CD4-positive, alpha-beta memory T cell (primary cell): ENCODE measurements around the gene BCL7B. TPM values are rescaled to one million over a fixed set of nuclear protein-coding genes. Genes with fewer than 3 reads are reported as not detected.
"Not testable (repeated sequence)": the region's sequence is repeated elsewhere in the genome, so short reads cannot be mapped to it uniquely, and the experiment has no call there.

Experiments
- CTCF ChIA-PET: fragments of 350-600 bp; sonication (Branson Sonifier 250); formaldehyde crosslinking; loops from one replicate; lab custom pipeline; 2021; ENCODE audit warnings: inconsistent platforms; ENCODE audit not compliant: partially characterized antibody; lab: Charles Lee
- POLR2A ChIA-PET: fragments of 350-600 bp; sonication (Branson Sonifier 250); formaldehyde crosslinking; loops from one replicate; lab custom pipeline; 2021; ENCODE audit not compliant: partially characterized antibody; lab: Charles Lee
- DNase-seq, 5 donors: peaks; one replicate each; pipeline versions ENCODE4 v3.0.0 to v3.0.0-alpha.2; 2020 to 2022; ENCODE audit warnings: mixed read lengths in 1 of 5
- H3K27ac ChIP-seq: one replicate; pipeline ENCODE4 v1.7.0; 2013; ENCODE audit warnings: low read depth, low read length
- H3K27me3 ChIP-seq: 2 replicates; pipeline ENCODE4 v1.7.0; 2013; ENCODE audit warnings: mild to moderate bottlenecking, low read length, moderate library complexity; ENCODE audit not compliant: insufficient read depth
- H3K36me3 ChIP-seq: 2 replicates; pipeline ENCODE4 v1.7.0; 2013; ENCODE audit warnings: mild to moderate bottlenecking, low read length, moderate library complexity; ENCODE audit not compliant: insufficient read depth
- H3K4me1 ChIP-seq: 2 replicates; pipeline ENCODE4 v1.7.0; 2013; ENCODE audit warnings: mild to moderate bottlenecking, low read length, moderate library complexity; ENCODE audit not compliant: insufficient read depth
- H3K4me3 ChIP-seq, 2 donors: one replicate each; pipeline ENCODE4 v1.7.0; 2013; ENCODE audit warnings: low read length in 2 of 2, mild to moderate bottlenecking in 1 of 2
- H3K9me3 ChIP-seq, 2 donors: one replicate each; pipeline ENCODE4 v1.7.0; 2013; ENCODE audit warnings: low read length in 2 of 2, control low read depth in 1 of 2; ENCODE audit not compliant: control insufficient read depth in 1 of 2
- H3K27ac Mint-ChIP-seq, 7 donors: one replicate each; pipeline ENCODE4 v1.8.0; 2020 to 2021; ENCODE audit warnings: mixed read lengths in 7 of 7, mild to moderate bottlenecking in 6 of 7, inconsistent platforms in 3 of 7, moderate library complexity in 3 of 7
- H3K27me3 Mint-ChIP-seq, 2 donors: one replicate each; pipeline ENCODE4 v1.8.0; 2020 to 2021; ENCODE audit warnings: mixed read lengths in 2 of 2
- H3K36me3 Mint-ChIP-seq, 2 donors: one replicate each; pipeline ENCODE4 v1.8.0; 2020 to 2021; ENCODE audit warnings: mixed read lengths in 2 of 2, inconsistent platforms in 1 of 2, mild to moderate bottlenecking in 1 of 2
- H3K4me1 Mint-ChIP-seq, 4 donors: one replicate each; pipeline ENCODE4 v1.8.0; 2020 to 2021; ENCODE audit warnings: mixed read lengths in 4 of 4, mild to moderate bottlenecking in 1 of 4
- H3K4me3 Mint-ChIP-seq, 8 donors: one replicate each; pipeline ENCODE4 v1.8.0; 2020 to 2021; ENCODE audit warnings: mixed read lengths in 8 of 8, mild to moderate bottlenecking in 7 of 8, moderate library complexity in 6 of 8, inconsistent platforms in 3 of 8
- H3K9me3 Mint-ChIP-seq, 8 donors: one replicate each; pipeline ENCODE4 v1.8.0; 2020 to 2021; ENCODE audit warnings: mixed read lengths in 8 of 8, mild to moderate bottlenecking in 5 of 8, inconsistent platforms in 3 of 8, moderate library complexity in 1 of 8
- intact Hi-C: fragments of 100-400 bp; cut with micrococcal nuclease; formaldehyde crosslinking; loops from one replicate; pipeline ENCODE4 v1.15.1; 2023
- polyA plus RNA-seq, 2 donors: library from polyadenylated mRNA; unstranded; fragments of 300-500 nt; fragmentation: Illumina TruSeq; gene quantifications; one replicate each; pipeline ENCODE4 v1.2.3, GENCODE V29; 2021
- total RNA-seq, 2 experiments: library from RNA; stranded (reverse); gene quantifications; one replicate each; pipeline ENCODE4 v1.2.3, GENCODE V29; 2021

BCL7B gene
- total and polyA plus RNA-seq, 4 experiments from 2014 or later, result 57.0 to 112 (median 71.1) TPM

DNA sequence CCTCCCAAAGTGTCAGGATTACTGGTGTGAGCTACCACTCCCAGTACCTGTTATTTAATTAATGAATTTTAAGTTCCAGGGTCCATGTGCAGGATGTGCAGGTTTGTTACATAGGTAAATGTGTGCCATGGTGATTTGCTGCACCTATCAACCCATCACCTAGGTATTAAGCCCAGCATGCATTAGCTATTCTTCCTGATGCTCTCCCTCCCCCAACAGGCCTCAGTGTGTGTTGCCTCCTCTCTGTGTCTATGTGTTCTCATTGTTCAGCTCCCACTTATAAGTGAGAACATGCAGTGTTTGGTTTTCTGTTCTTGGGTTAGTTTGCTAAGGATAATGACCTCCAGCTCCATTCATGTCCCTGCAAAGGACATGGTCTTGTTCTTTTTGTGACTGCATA is 8.9 kb upstream of the BCL7B start:
- DNase-seq, H3K27me3 Mint-ChIP-seq, H3K9me3 Mint-ChIP-seq, H3K27me3 ChIP-seq, H3K9me3 ChIP-seq, intact Hi-C loops: not testable (repeated sequence)
- peak overlapping the region in 1 of 2 donors; percentile 51 for H3K4me3 ChIP-seq
- peaks cover 16% of the 10 kb centered on the region for H3K4me1 ChIP-seq
- POLR2A ChIA-PET, result interaction anchor here (1.0 to 4.8 kb wide), 5 partner anchors 10 to 47 kb away, joined by 3 to 36 read pairs (median 13); partner anchors contain the start of genes BAZ1B, BCL7B and TBL2
- H3K27ac ChIP-seq, result peak overlapping the region; percentile 43
- H3K27ac Mint-ChIP-seq, result peak overlapping the region; percentile 39 to 91 (median 87)
- peaks cover 15% of the 10 kb centered on the region for H3K36me3 ChIP-seq
- peaks cover 15 to 32% (median 23%) of the 10 kb centered on the region in 4 donors for H3K4me1 Mint-ChIP-seq
- peak overlapping the region; percentile 74 to 93 (median 87) for H3K4me3 Mint-ChIP-seq
- peaks cover 18 to 21% of the 10 kb centered on the region in 2 donors for H3K36me3 Mint-ChIP-seq
- CTCF ChIA-PET, result interaction anchor here (0.8 to 2.5 kb wide), 5 partner anchors 9 to 115 kb away, joined by 3 to 12 read pairs (median 3); partner anchors contain the start of genes BAZ1B and TBL2

DNA sequence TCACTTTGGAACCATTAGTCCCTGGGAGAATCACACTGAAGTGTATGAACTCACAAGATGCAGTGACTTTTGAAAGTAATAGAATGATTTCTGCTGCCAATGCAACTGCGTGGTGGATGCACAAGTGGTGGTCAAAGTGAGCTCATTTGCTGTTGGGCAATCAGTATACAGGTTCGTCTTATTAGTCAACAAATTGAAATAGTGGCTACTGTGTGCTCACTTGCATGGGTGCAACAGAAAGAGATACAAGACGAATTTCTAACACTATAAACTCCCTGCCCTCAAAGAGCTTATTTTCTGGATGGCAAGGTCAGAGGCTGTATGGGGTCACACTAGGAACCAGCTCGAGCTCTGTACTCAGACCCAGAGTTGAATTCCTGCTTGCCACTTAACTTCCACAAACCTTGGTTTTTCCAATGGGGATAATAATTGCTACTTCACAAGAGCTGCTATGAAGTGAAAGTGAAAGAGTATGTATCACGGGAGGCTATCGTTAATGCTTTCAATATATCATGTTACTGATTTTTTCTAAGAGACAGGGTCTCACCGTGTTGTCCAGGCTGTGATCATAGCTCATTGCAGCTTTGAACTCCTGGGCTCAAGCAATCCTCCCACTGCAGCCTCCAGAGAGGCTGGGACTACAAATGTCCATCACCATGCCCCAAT is 8.3 kb upstream of the BCL7B start:
- CTCF ChIA-PET, result interaction anchor here (0.8 to 2.5 kb wide), 5 partner anchors 10 to 114 kb away, joined by 3 to 12 read pairs (median 3); partner anchors contain the start of genes BAZ1B and TBL2
- Histone ChIP-seq H3K4me3 (peak overlapping the region; percentile 51 to 57), H3K9me3 (no peaks in the 10 kb centered on the region), H3K36me3 (peaks cover 10% of the 10 kb centered on the region), H3K27ac (peak overlapping the region; percentile 43), H3K27me3 (no peaks in the 10 kb centered on the region), H3K4me1 (peaks cover 16% of the 10 kb centered on the region)
- H3K9me3 Mint-ChIP-seq, result no peaks in the 10 kb centered on the region
- peak overlapping the region; percentile 39 to 91 (median 87) for H3K27ac Mint-ChIP-seq
- no peaks in the 10 kb centered on the region for H3K27me3 Mint-ChIP-seq
- intact Hi-C loops, result no loop called here
- H3K4me3 Mint-ChIP-seq, result peak overlapping the region; percentile 74 to 93 (median 87)
- peaks cover 15 to 32% (median 23%) of the 10 kb centered on the region in 4 donors for H3K4me1 Mint-ChIP-seq
- POLR2A ChIA-PET, result interaction anchor here (1.0 to 4.8 kb wide), 5 partner anchors 9 to 46 kb away, joined by 3 to 36 read pairs (median 13); partner anchors contain the start of genes BAZ1B, BCL7B and TBL2
- no peak for DNase-seq
- peaks cover 14 to 15% of the 10 kb centered on the region in 2 donors for H3K36me3 Mint-ChIP-seq

DNA sequence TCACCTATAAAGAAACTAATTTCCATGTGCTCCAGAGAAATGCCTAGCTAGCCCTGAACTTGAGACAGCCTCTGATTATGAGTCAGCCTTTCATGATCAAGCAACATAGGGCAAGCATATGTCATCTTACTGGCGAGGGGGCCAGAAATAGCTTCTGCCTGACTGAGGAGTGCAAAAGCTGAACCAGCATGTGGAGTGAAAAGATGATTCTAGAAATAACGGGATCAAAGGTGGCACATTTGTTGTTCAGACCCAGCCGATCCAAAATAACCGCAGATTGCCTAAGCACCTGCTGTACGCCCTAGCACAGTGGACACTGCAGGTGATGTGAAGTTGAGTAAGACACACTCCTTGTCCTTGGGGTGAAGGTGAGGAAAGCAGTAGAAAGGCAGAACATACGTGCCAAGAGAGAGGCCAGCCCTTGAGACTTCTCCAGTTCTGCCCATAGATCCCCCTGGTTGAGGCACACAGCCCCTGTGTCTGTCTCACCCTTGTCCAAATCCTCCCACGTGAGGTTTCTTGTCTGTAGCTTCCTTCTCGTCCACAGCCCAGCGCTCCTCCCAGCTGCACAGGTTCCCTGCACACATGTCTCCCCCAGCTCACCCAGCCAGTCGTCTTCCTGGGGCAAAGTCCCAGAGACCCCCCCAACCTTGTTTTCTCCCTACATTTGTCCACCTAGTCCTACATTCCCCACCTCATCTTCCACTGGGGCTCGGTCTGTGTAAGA is 2.8 kb upstream of the BCL7B start:
- Mint-ChIP-seq H3K4me1 (peaks cover 12 to 21% (median 17%) of the 10 kb centered on the region in 4 donors), H3K27ac (peak overlapping the region in 5 of 7 donors; percentile 18 to 91 (median 32)), H3K4me3 (peak overlapping the region in 2 of 8 donors; percentile 4 to 17), H3K36me3 (peaks cover 0 to 14% of the 10 kb centered on the region in 2 donors), H3K9me3 (no peaks in the 10 kb centered on the region), H3K27me3 (no peaks in the 10 kb centered on the region)
- no peak for DNase-seq
- ChIA-PET POLR2A (interaction anchor here (1.1 to 5.3 kb wide), 3 partner anchors 15 to 39 kb away, joined by 3 to 118 read pairs (median 5); partner anchors contain the start of genes BAZ1B and TBL2), CTCF (no interaction called here)
- Histone ChIP-seq H3K36me3 (no peaks in the 10 kb centered on the region), H3K4me1 (peaks cover 27% of the 10 kb centered on the region), H3K9me3 (no peaks in the 10 kb centered on the region), H3K27me3 (no peaks in the 10 kb centered on the region), H3K27ac (no peak overlapping the region), H3K4me3 (no peak overlapping the region)
- intact Hi-C loops, result no loop called here

DNA sequence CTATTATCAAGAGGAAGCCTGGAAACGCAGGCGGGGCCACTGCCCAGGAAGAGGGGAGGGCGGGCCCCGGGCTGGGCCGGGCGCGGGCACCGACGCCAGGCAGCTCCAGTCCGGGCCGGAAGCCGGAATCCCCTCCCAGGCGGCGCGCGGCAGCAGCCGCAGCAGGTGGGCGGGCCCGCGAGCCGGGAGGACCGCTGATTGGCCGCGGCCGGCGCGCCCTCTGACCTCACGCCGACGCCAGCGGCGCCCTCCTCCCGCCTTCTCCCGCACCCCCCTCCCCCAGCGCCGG is 438 bp downstream of the BCL7B start:
- Mint-ChIP-seq H3K9me3 (no peaks in the 10 kb centered on the region), H3K36me3 (peaks cover 3 to 25% of the 10 kb centered on the region in 2 donors)

DNA sequence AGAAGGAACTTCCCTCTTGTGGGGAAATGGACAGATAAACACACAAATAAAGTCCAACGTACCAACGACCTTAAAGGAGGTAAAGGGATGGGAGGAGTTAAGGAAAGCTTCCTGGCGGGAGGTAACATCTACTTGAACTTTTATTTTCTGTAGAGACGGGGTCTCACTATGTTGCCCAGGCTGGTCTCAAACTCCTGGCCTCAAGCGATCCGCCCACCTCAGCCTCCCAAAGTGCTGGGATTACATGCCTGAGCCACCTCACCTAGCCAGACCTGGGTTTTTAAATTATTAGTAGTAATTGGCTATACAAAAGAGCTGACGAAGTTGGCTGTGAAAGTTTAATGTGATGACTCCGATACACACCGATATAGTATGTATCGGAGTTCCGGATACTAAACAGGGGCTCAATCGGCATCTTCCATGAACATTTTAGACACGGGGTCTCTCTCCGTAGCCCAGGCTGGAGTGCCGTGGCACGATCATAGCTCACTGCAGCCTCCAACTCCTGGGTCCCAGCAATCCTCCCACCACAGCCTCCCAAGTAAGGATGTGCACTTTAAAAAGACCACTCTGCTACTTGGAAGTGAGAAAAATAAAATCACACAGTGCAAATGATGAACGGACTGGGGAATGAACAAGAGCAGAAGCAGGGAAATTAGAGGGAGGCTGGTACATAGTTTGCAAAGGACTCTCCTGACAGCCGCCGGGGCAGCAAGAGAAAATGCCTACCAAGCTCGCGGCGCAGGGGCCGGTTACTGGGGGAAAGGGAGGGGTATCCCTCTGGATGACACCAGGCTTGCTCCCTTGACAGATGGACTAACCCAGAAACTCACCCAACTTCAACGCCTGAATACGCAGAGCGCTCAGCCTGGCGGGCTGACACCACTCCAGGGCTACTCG is 1.0 kb downstream of the BCL7B start:
- H3K9me3 ChIP-seq, result no peaks in the 10 kb centered on the region
- peaks cover 22 to 43% (median 29%) of the 10 kb centered on the region in 4 donors for H3K4me1 Mint-ChIP-seq
- H3K4me1 ChIP-seq, result peaks cover 44% of the 10 kb centered on the region
- intact Hi-C loops, result loop anchor here (1.0 kb wide), 4 partner anchors 22 to 182 kb away; partner anchors contain the start of genes ABHD11, BAZ1B, BUD23 and DNAJC30
- H3K4me3 Mint-ChIP-seq, result peak overlapping the region; percentile 89 to 95 (median 92)
- H3K27ac ChIP-seq, result peak overlapping the region; percentile 97
- H3K36me3 Mint-ChIP-seq, result peaks cover 5 to 26% of the 10 kb centered on the region in 2 donors
- CTCF ChIA-PET, result interaction anchor here (1.6 kb wide), 1 partner anchor 38 kb away, joined by 3 read pairs; no protein-coding TSS in a partner anchor
- H3K36me3 ChIP-seq, result peaks cover under 1% of the 10 kb centered on the region
- no peaks in the 10 kb centered on the region for H3K27me3 Mint-ChIP-seq
- no peaks in the 10 kb centered on the region for H3K27me3 ChIP-seq
- peak overlapping the region; percentile 73 to 96 (median 91) for H3K27ac Mint-ChIP-seq
- H3K9me3 Mint-ChIP-seq, result no peaks in the 10 kb centered on the region
- H3K4me3 ChIP-seq, result peak overlapping the region; percentile 67 to 99
- DNase-seq, result no peak
- POLR2A ChIA-PET, result interaction anchor here (1.0 to 5.3 kb wide), 9 partner anchors 9 to 44 kb away, joined by 3 to 118 read pairs (median 6); partner anchors contain the start of genes BAZ1B and TBL2

More for the DNA sequence above, 438 bp downstream of the BCL7B start:
- Histone ChIP-seq H3K4me1 (peaks cover 44% of the 10 kb centered on the region), H3K36me3 (no peaks in the 10 kb centered on the region), H3K27ac (peak overlapping the region; percentile 97), H3K9me3 (no peaks in the 10 kb centered on the region), H3K4me3 (peak overlapping the region; percentile 67 to 99), H3K27me3 (no peaks in the 10 kb centered on the region)
- peaks cover 21 to 41% (median 29%) of the 10 kb centered on the region in 4 donors for H3K4me1 Mint-ChIP-seq
- peak overlapping the region; percentile 89 to 95 (median 92) for H3K4me3 Mint-ChIP-seq
- intact Hi-C loops, result loop anchor here (1.0 kb wide), 4 partner anchors 21 to 181 kb away; partner anchors contain the start of genes ABHD11, BAZ1B, BUD23 and DNAJC30
- peak overlapping the region; percentile 91 to 96 (median 95) for H3K27ac Mint-ChIP-seq
- no peaks in the 10 kb centered on the region for H3K27me3 Mint-ChIP-seq
- CTCF ChIA-PET, result interaction anchor here (1.6 kb wide), 1 partner anchor 39 kb away, joined by 3 read pairs; no protein-coding TSS in a partner anchor
- DNase-seq, result peak; percentile 90 to 93 (median 92)
- POLR2A ChIA-PET, result interaction anchor here (1.0 to 5.3 kb wide), 9 partner anchors 9 to 45 kb away, joined by 3 to 118 read pairs (median 6); partner anchors contain the start of genes BAZ1B and TBL2

DNA sequence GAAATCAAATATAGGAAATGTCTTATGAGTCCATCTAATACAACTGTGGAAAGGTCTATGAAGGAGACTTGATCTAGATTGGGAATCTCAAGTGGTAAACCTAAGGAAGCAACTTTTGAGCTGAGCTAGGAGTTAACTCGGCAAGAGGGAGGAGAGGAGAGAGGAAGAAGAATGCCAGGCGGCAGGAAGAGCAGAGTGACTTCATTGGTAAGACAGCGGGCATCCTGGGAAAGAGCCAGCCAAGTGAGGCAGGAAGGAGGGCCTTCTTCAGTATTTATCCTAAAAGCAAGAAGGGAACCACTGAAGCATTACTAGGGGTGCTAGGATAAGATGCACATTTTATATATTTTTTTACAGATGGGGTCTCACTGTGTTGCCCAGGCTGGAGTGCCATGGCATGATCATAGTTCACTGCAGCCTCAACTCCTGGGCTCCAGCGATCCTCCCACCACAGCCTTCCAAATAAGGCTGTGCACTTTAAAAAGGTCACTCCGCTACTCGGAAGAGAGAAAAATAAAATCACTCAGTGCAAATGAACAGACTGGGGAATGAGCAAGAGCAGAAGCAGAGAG is 2.0 kb downstream of the BCL7B start:
- H3K9me3 ChIP-seq, result no peaks in the 10 kb centered on the region
- CTCF ChIA-PET, result interaction anchor here (1.1 to 1.8 kb wide), 2 partner anchors 10 to 33 kb away, joined by 3 to 4 read pairs; no protein-coding TSS in a partner anchor
- H3K27me3 ChIP-seq, result no peaks in the 10 kb centered on the region
- Mint-ChIP-seq H3K4me3 (peak overlapping the region; percentile 89 to 95 (median 92)), H3K9me3 (no peaks in the 10 kb centered on the region), H3K27ac (peak overlapping the region; percentile 85 to 96 (median 88)), H3K36me3 (peaks cover 9 to 31% of the 10 kb centered on the region in 2 donors), H3K27me3 (no peaks in the 10 kb centered on the region), H3K4me1 (peaks cover 26 to 48% (median 33%) of the 10 kb centered on the region in 4 donors)
- no peak overlapping the region for H3K4me3 ChIP-seq
- peaks cover 7% of the 10 kb centered on the region for H3K36me3 ChIP-seq
- intact Hi-C loops, result no loop called here
- H3K27ac ChIP-seq, result peak overlapping the region; percentile 97
- no peak for DNase-seq
- peaks cover 44% of the 10 kb centered on the region for H3K4me1 ChIP-seq
- POLR2A ChIA-PET, result interaction anchor here (0.8 to 5.3 kb wide), 4 partner anchors 22 to 34 kb away, joined by 3 to 118 read pairs (median 24); partner anchors contain the start of genes BAZ1B and TBL2
